B cell (primary cell): ENCODE measurements around the gene LRRC74A.

Source experiments
- CTCF ChIP-seq: fragments of 200-600 bp; IDR thresholded peaks from one replicate; pipeline ENCODE4 v1.8.0; 2022; ENCODE audit warnings: antibody characterized with exemption, mild to moderate bottlenecking
- EZH2 ChIP-seq: IDR thresholded peaks from 2 replicates; pipeline ENCODE4 v1.6.1; 2012; ENCODE audit warnings: borderline replicate concordance, low read depth, mild to moderate bottlenecking, moderate library complexity, low read length; ENCODE audit not compliant: insufficient read depth, poor library complexity, severe bottlenecking

GRCh38 chr14:76793956-76794355 is 32.3 kb upstream of the LRRC74A start:
- TF ChIP-seq EZH2 (no peak), CTCF (no peak)
